Islet precursor cell (in vitro differentiated cells): ENCODE data around the gene N4BP3.

ENCODE experiments used
- DNase-seq: peaks from one replicate; pipeline ENCODE4 v3.0.0-alpha.2; 2018

The N4BP3 gene

GRCh38 chr5:178103612-178104011, 9.7 kb upstream of the N4BP3 start:
- peak; percentile 52 for DNase-seq

- DNase-seq = no peak
Observed at GRCh38 chr5:178104492-178104891, 8.8 kb upstream of the N4BP3 start.

- DNase-seq = no peak
Observed at GRCh38 chr5:178106086-178106485, 7.2 kb upstream of the N4BP3 start.

GRCh38 chr5:178106556-178107239, 6.6 kb upstream of the N4BP3 start:
- DNase-seq = no peak

- DNase-seq = peak; percentile 71
Observed at GRCh38 chr5:178107756-178108310, 5.5 kb upstream of the N4BP3 start.

GRCh38 chr5:178108446-178108845, 4.9 kb upstream of the N4BP3 start:
- DNase-seq = no peak

GRCh38 chr5:178108966-178109365, 4.4 kb upstream of the N4BP3 start:
- no peak for DNase-seq

- no peak for DNase-seq
Observed at GRCh38 chr5:178110511-178110910, 2.8 kb upstream of the N4BP3 start.

- no peak for DNase-seq
Observed at GRCh38 chr5:178111925-178112324, 1.4 kb upstream of the N4BP3 start.

GRCh38 chr5:178112545-178112944, 787 bp upstream of the N4BP3 start:
- no peak for DNase-seq

- DNase-seq = no peak
Observed at GRCh38 chr5:178113841-178114324, 551 bp downstream of the N4BP3 start.

- DNase-seq = peak; percentile 77
Observed at GRCh38 chr5:178114325-178115135, 1.2 kb downstream of the N4BP3 start.

- no peak for DNase-seq
Observed at GRCh38 chr5:178115136-178115813, 1.9 kb downstream of the N4BP3 start.

GRCh38 chr5:178115814-178116142, 2.4 kb downstream of the N4BP3 start:
- peak; percentile 66 for DNase-seq

GRCh38 chr5:178116143-178116885, 3.0 kb downstream of the N4BP3 start:
- DNase-seq = peak; percentile 58

GRCh38 chr5:178117923-178118701, 4.8 kb downstream of the N4BP3 start:
- DNase-seq = no peak

GRCh38 chr5:178119915-178120606, 6.7 kb downstream of the N4BP3 start:
- DNase-seq = no peak

GRCh38 chr5:178120607-178121357, 7.5 kb downstream of the N4BP3 start:
- peak; percentile 78 for DNase-seq

GRCh38 chr5:178121391-178122276, 8.3 kb downstream of the N4BP3 start:
- DNase-seq = no peak
